ENCODE data around the gene LRPAP1. TPM values are rescaled to one million over a fixed set of nuclear protein-coding genes. Genes with fewer than 3 reads are reported as not detected.

LRPAP1 gene
- total RNA-seq, 1 donor from 2014 or later, result 53.7 TPM

- no peak for FAIRE-seq
- Histone ChIP-seq H3K27me3 (ENCODE audit: control insufficient read depth, insufficient read depth, low read length) (no peaks in the 10 kb centered on the region), H3K36me3 (ENCODE audit: control insufficient read depth, insufficient read depth, low read length) (peaks cover 61% of the 10 kb centered on the region), H3K4me3 (ENCODE audit: low read depth, low read length) (no peak overlapping the region)
- TF ChIP-seq, protein P1, sequence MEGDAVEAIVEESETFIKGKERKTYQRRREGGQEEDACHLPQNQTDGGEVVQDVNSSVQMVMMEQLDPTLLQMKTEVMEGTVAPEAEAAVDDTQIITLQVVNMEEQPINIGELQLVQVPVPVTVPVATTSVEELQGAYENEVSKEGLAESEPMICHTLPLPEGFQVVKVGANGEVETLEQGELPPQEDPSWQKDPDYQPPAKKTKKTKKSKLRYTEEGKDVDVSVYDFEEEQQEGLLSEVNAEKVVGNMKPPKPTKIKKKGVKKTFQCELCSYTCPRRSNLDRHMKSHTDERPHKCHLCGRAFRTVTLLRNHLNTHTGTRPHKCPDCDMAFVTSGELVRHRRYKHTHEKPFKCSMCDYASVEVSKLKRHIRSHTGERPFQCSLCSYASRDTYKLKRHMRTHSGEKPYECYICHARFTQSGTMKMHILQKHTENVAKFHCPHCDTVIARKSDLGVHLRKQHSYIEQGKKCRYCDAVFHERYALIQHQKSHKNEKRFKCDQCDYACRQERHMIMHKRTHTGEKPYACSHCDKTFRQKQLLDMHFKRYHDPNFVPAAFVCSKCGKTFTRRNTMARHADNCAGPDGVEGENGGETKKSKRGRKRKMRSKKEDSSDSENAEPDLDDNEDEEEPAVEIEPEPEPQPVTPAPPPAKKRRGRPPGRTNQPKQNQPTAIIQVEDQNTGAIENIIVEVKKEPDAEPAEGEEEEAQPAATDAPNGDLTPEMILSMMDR (IDR thresholded peaks at IDR 0.05; ENCODE audit: insufficient read depth, low read length, severe bottlenecking), result no peak
- DNase-seq (ENCODE audit: low read depth), result no peak
These were observed 13.7 kb downstream of the LRPAP1 start for GRCh38 chr4:3518511-3518880.

DNA sequence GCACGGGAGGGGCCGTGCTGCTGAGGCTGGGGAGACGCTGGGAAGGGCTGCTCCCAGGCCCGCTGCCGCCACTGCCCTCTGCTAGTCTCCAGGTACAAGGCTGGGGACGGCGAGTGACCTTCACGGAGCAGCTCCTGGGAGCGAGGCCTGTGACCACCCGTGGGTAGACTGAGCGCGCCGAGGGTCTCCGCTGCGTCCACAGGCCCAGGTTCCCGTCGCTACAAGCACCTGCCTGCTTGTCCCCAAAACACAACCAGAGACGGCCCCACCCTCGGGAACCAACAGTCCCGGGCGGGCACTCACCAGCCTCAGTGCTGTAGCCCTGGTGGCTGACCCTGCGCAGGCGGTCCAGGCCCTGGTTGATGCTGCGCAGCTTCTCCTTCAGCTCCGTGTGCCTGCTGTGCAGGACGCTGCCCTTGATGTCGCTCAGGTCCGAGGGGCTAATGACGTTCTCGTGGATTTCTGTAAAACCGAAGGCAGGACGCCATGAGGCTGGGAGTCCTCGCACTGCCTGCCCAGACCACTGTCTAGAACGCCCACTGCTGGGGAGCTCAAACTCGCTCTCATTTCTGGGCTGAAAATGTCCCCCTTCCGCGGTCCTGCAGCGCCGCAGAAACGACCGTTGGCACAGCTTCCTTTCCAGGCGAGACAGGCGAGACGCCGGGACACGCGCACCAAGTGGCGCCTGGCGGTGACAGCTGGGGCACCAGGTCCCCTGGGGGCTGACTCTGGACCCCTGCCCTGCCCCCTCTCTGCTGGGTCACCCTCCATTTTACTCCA lies 14.3 kb downstream of the LRPAP1 start:
- H3K27me3 ChIP-seq (ENCODE audit: control insufficient read depth, insufficient read depth, low read length), result no peaks in the 10 kb centered on the region
- H3K36me3 ChIP-seq (ENCODE audit: control insufficient read depth, insufficient read depth, low read length), result peaks cover 56% of the 10 kb centered on the region
- TF ChIP-seq, protein P1 (IDR thresholded peaks at IDR 0.05; ENCODE audit: insufficient read depth, low read length, severe bottlenecking), result no peak
- H3K4me3 ChIP-seq (ENCODE audit: low read depth, low read length), result no peak overlapping the region
- FAIRE-seq (no peak), DNase-seq (ENCODE audit: low read depth) (no peak)

GRCh38 chr4:3516836-3517730 lies 15.1 kb downstream of the LRPAP1 start:
- no peak for FAIRE-seq
- peaks cover 55% of the 10 kb centered on the region for H3K36me3 ChIP-seq (ENCODE audit: control insufficient read depth, insufficient read depth, low read length)
- TF ChIP-seq, protein P1 (IDR thresholded peaks at IDR 0.05; ENCODE audit: insufficient read depth, low read length, severe bottlenecking), result no peak
- DNase-seq (ENCODE audit: low read depth), result no peak
- H3K27me3 ChIP-seq (ENCODE audit: control insufficient read depth, insufficient read depth, low read length), result no peaks in the 10 kb centered on the region
- H3K4me3 ChIP-seq (ENCODE audit: low read depth, low read length), result no peak overlapping the region

DNA sequence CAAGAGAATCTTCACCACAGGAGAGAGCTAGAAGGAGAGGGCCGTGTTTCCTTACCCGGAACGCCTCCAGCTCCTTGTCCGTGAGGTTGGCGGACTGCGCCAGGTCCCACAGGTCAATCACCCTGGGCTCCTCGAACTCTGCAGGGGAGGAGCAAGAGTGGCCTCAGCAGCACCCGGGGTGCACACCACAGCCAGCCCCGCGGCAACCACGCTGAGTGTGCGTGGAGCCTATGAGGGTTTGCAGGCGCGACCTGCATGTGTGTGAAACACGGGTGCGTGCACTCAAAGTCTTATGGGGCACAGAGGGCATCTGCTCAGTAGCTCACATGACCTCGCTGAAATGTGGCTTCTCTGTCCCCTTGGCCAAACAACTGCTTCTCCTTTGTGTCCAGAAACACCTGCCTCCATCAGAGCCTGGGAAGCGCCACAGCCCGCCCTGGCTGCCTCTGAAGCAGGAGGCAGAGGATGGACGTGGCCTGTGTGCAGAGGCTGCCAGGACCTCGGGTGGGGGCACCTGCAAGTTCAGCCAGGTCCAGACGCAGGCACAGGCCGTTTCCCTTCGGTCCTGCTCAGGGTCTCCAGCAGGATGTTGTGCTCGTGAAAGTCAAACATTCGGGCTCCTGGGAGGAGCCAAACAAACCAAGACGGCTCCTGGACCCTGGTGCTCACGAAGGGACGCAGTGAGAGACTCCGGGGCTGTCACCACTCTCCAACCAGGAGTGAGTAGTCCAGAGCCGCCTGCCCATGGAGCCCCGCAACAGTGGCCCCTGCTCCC lies 16.0 kb downstream of the LRPAP1 start:
- DNase-seq (ENCODE audit: low read depth) (no peak), FAIRE-seq (no peak)
- Histone ChIP-seq H3K36me3 (ENCODE audit: control insufficient read depth, insufficient read depth, low read length) (peaks cover 50% of the 10 kb centered on the region), H3K4me3 (ENCODE audit: low read depth, low read length) (no peak overlapping the region), H3K27me3 (ENCODE audit: control insufficient read depth, insufficient read depth, low read length) (no peaks in the 10 kb centered on the region)
- TF ChIP-seq, protein P1 (IDR thresholded peaks at IDR 0.05; ENCODE audit: insufficient read depth, low read length, severe bottlenecking), result no peak

- FAIRE-seq (no peak), DNase-seq (ENCODE audit: low read depth) (no peak)
- Histone ChIP-seq H3K36me3 (ENCODE audit: control insufficient read depth, insufficient read depth, low read length) (peaks cover 52% of the 10 kb centered on the region), H3K4me3 (ENCODE audit: low read depth, low read length) (no peak overlapping the region), H3K27me3 (ENCODE audit: control insufficient read depth, insufficient read depth, low read length) (no peaks in the 10 kb centered on the region)
- TF ChIP-seq, protein P1 (IDR thresholded peaks at IDR 0.05; ENCODE audit: insufficient read depth, low read length, severe bottlenecking), result no peak
These were observed 16.6 kb downstream of the LRPAP1 start for GRCh38 chr4:3515646-3516045.

Measured in bronchial epithelial cell (primary cell).